DOHH2 (cell line): Measurements from ENCODE around the gene SLC1A5.

Source experiments
- H3F3A ChIP-seq: fragments of 200-600 bp; sonication (generic), shearing (Covaris generic); 2 replicates; pipeline ENCODE4 v1.6.0; 2016; ENCODE audit warnings: antibody characterized with exemption, mild to moderate bottlenecking; ENCODE audit not compliant: control insufficient read depth, insufficient read depth
- H3K27ac ChIP-seq: fragments of 200-600 bp; sonication (generic); 2 replicates; pipeline ENCODE4 v1.5.1; 2014; ENCODE audit warnings: low read depth, mild to moderate bottlenecking, low read length, moderate library complexity
- H3K27me3 ChIP-seq: fragments of 200-600 bp; sonication (generic); 2 replicates; pipeline ENCODE4 v1.6.1; 2014; ENCODE audit warnings: mild to moderate bottlenecking, low read length, mixed read lengths; ENCODE audit not compliant: control insufficient read depth
- H3K36me3 ChIP-seq: fragments of 200-600 bp; sonication (generic); 2 replicates; pipeline ENCODE4 v1.6.1; 2014; ENCODE audit warnings: mild to moderate bottlenecking, low read length, moderate library complexity, mixed read lengths; ENCODE audit not compliant: control insufficient read depth
- H3K4me1 ChIP-seq: fragments of 200-600 bp; sonication (generic); 2 replicates; pipeline ENCODE4 v1.6.1; 2014; ENCODE audit warnings: mild to moderate bottlenecking, low read length, mixed read lengths; ENCODE audit not compliant: control insufficient read depth
- H3K4me2 ChIP-seq: fragments of 200-600 bp; sonication (generic); 2 replicates; pipeline ENCODE4 v1.6.0; 2014; ENCODE audit warnings: mild to moderate bottlenecking, low read length, moderate library complexity
- H3K4me3 ChIP-seq: fragments of 200-600 bp; sonication (generic); 2 replicates; pipeline ENCODE4 v1.5.1; 2014; ENCODE audit warnings: mild to moderate bottlenecking, low read length, mixed read lengths
- H3K79me2 ChIP-seq: fragments of 200-600 bp; sonication (generic); 2 replicates; pipeline ENCODE4 v1.6.1; 2014; ENCODE audit warnings: mild to moderate bottlenecking, low read length, mixed read lengths; ENCODE audit not compliant: control insufficient read depth
- H3K9me2 ChIP-seq: fragments of 200-600 bp; sonication (generic); replicated peaks from 2 replicates; pipeline ENCODE4 v1.6.1; 2014; ENCODE audit warnings: mild to moderate bottlenecking, low read length, mixed read lengths; ENCODE audit not compliant: control insufficient read depth
- H3K9me3 ChIP-seq: fragments of 200-600 bp; sonication (generic); 2 replicates; pipeline ENCODE4 v1.6.1; 2014; ENCODE audit warnings: antibody characterized with exemption, low read length, mixed read lengths; ENCODE audit not compliant: control insufficient read depth, insufficient read depth
- H4K20me1 ChIP-seq: fragments of 200-600 bp; sonication (generic); 2 replicates; pipeline ENCODE4 v1.6.0; 2014; ENCODE audit warnings: low read depth, mild to moderate bottlenecking, antibody characterized with exemption, low read length, moderate library complexity; ENCODE audit not compliant: control insufficient read depth, insufficient read depth
- CTCF ChIP-seq: fragments of 200-600 bp; sonication (generic); IDR thresholded peaks from one replicate; pipeline ENCODE4 v1.5.1; 2014; ENCODE audit warnings: antibody characterized with exemption, mild to moderate bottlenecking, low read depth, low read length; ENCODE audit not compliant: poor library complexity, severe bottlenecking
- EZH2phosphoT487 ChIP-seq: fragments of 200-600 bp; sonication (generic); IDR thresholded peaks from 2 replicates; pipeline ENCODE4 v1.6.1; 2017; ENCODE audit warnings: borderline replicate concordance, mild to moderate bottlenecking, antibody characterized with exemption, low read length, moderate library complexity, mixed read lengths

The SLC1A5 gene

GRCh38 chr19:46759206-46759605 lies 29.2 kb downstream of the SLC1A5 start:
- Histone ChIP-seq H3K9me2 (no peaks in the 10 kb centered on the region), H3K79me2 (no peaks in the 10 kb centered on the region), H3K4me3 (no peak overlapping the region), H3K4me2 (no peak overlapping the region), H4K20me1 (no peaks in the 10 kb centered on the region; the same call in 1 of the 2 replicates), H3K36me3 (peaks cover 15% of the 10 kb centered on the region), H3K9me3 (no peaks in the 10 kb centered on the region), H3K4me1 (peaks cover 3% of the 10 kb centered on the region; the same call in 1 of the 2 replicates), H3F3A (peaks cover 4% of the 10 kb centered on the region; the same call in 1 of the 2 replicates), H3K27me3 (no peaks in the 10 kb centered on the region), H3K27ac (no peak overlapping the region)
- no peak for TF ChIP-seq EZH2phosphoT487

GRCh38 chr19:46756544-46756888 lies 31.9 kb downstream of the SLC1A5 start:
- no peak overlapping the region for H3K4me2 ChIP-seq
- no peak overlapping the region for H3K27ac ChIP-seq
- peaks cover 11% of the 10 kb centered on the region for H3K4me1 ChIP-seq
- H3K79me2 ChIP-seq = no peaks in the 10 kb centered on the region
- H3K36me3 ChIP-seq = peaks cover 19% of the 10 kb centered on the region
- no peaks in the 10 kb centered on the region for H3K9me3 ChIP-seq
- H3F3A ChIP-seq = peaks cover 4% of the 10 kb centered on the region; the same call in 1 of the 2 replicates
- TF ChIP-seq EZH2phosphoT487 = no peak
- TF ChIP-seq CTCF = no peak
- no peaks in the 10 kb centered on the region for H3K9me2 ChIP-seq
- H3K27me3 ChIP-seq = no peaks in the 10 kb centered on the region
- no peak overlapping the region for H3K4me3 ChIP-seq
- no peaks in the 10 kb centered on the region; the same call in 1 of the 2 replicates for H4K20me1 ChIP-seq

- no peak for TF ChIP-seq EZH2phosphoT487
- TF ChIP-seq CTCF = no peak
- no peak overlapping the region for H3K4me2 ChIP-seq
- H3K27ac ChIP-seq = no peak overlapping the region
Observed at GRCh38 chr19:46755853-46756543, 32.4 kb downstream of the SLC1A5 start.

More at GRCh38 chr19:46755853-46756543, 32.4 kb downstream of the SLC1A5 start:
- Histone ChIP-seq H3K9me3 (no peaks in the 10 kb centered on the region), H3K4me3 (no peak overlapping the region), H3K27me3 (no peaks in the 10 kb centered on the region), H3K36me3 (peaks cover 19% of the 10 kb centered on the region), H3F3A (peaks cover 4% of the 10 kb centered on the region; the same call in 1 of the 2 replicates), H3K9me2 (no peaks in the 10 kb centered on the region), H3K79me2 (no peaks in the 10 kb centered on the region), H3K4me1 (peaks cover 14% of the 10 kb centered on the region), H4K20me1 (no peaks in the 10 kb centered on the region; the same call in 1 of the 2 replicates)
